HL-60/S4 (cell line): ENCODE data around the gene RAB6B.

Source experiments
- in situ Hi-C: fragments of 300-500 bp; cut with MboI; formaldehyde crosslinking; loops from 2 replicates; pipeline ENCODE4 v1.14.3; 2022; ENCODE audit warnings: low sequenced_read_pairs

Gene RAB6B

GRCh38 chr3:133838916-133839800, 56.5 kb downstream of the RAB6B start:
- in situ Hi-C loops: no loop called here

GRCh38 chr3:133838296-133838789, 57.3 kb downstream of the RAB6B start:
- in situ Hi-C loops: no loop called here

DNA sequence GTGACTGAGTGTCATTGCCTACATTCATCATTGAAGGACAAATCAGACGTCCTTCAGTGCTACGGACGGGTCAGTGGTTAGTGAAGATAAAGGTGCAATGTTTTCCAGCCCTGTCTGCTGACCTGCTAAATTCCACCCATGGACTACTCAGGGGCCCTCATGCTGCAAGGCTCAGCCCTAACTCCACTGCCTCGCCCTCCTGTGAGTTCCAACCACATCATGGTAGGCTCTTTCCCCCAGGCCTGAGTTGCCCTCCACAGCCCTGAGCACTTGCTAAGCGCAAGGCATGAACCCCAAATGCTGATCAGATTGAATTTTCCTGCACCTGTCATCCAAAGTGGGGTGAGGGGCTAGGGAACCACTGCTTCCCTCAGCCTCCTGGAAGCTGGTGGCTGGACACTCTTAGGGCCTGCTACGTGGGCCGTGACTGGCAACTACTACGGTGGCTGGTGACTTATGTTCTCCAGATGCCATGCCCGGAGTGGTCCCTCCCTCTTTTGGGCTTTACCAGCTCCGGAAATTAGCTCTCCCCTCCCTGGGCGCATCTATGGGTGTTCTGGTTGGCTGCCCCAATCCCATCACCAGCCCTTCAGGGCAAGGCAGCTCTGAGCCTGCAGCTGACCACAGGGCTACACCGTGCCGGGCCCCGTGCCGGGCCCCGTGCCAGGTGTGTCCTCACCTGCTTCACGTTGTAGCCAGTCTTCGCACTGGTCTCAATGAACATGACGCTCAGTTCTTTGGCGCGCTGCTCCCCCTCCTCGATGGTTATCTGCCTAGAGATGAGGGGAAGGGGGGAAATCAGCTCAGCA, 58.0 kb downstream of the RAB6B start:
- in situ Hi-C loops: no loop called here

GRCh38 chr3:133836497-133837158, 59.1 kb downstream of the RAB6B start:
- in situ Hi-C loops: no loop called here

DNA sequence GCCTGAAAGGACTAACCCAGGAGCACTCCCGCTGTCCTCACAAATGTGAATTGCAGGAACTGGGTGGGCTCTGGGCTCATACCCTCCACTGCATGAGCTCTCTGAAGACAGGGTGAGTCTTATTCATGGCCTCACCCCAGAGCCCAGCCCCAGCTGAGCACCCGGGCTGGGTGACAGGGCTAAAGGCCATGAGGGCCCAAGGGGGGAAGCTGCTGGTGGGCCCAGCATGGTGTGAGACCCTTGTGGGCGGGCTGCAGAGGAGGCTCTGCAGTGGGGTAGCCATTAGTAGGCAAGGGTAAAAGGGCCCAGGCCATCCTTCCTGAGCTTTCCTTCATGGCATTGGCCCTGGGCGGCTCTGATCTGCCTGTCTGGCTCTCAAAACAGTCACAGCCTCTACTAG, 59.7 kb downstream of the RAB6B start:
- in situ Hi-C loops: no loop called here

DNA sequence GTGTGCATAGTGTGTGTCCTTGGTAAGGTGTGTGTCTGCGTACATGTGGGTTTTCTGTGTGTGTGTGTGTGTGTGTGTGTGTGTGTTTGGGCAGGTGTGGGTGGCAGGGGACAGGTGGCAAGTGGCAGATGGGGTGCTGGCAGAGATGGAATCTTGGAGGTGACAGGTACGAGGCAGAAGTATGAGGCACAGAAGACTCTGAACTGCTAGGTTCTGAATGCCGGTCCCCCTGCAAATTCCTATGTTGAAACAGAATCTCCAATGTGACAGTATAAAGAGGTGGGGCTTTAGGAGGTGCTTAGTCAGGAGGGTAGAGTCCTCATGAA, 60.3 kb downstream of the RAB6B start:
- in situ Hi-C loops: no loop called here

DNA sequence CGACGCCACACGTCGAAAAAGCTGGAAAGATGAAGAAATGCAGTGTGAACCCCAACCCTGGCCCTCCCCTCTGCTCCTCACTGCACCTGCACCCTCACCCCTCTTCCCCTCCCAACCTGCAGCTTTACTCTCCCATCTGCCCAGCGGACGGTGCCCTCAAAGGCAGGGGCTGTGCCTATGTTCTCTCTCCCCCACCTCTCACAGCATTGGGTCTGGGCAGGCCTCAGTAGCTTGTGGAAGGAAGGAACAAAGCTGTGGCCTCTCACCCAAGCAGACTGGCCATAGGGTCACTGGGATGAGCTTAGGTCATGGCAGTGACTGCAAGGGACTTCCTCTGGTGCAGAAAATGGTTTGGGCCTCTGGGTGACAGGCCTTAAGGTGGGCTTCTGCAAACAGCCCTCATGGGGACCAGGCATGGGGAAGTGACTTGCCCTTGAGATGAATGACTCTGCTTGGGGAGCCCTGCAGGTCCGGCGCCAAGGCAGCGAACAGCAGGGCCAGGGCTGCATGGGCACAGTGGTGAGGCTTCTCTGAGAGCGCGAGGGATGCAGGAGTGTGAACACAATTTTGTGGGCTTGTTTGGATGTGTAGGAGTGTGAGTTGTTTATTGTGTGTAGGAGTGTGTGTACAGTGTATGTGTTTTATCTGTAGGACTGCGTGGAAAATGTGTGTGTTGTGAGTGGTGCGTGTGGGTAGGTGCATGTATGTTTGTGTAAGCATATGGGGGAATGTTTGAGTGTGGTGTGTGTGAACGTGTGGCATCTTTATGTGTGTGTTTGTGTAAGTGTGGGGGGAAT, 60.9 kb downstream of the RAB6B start:
- in situ Hi-C loops: no loop called here

DNA sequence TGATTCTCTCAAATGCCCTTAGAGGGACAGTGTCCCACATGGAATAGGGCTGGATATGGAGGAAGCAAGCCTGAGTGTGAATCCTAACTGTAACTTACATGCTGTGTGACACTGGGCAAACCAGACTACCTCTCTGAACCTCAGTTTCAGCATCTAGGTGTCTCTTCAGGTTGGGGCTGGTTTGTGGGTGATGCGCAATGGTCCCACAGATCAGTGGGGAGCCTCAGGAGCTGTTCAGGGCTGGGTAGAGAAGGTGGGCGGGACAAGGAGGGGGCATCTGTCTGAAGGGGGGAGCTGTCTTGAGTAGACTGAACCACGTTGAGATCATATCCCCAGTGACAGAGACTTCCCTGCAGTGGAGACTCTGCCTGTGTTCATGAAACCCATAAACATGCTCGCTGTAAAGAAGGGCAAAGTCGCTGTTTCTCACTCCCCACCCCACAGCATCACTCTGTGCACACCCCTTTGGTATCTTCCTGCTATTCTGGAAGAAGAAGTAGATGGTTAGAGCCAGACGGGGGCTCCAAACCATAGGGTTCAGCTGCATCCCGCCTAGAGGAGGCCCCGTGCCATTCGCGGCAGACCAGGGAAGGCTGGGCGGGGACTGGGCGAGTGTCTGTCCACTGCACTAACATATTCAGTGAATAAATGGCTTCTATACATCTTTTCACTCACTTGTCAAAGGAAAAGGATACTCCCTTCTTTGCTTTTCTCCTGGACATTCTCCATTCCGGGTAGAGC, 61.6 kb downstream of the RAB6B start:
- in situ Hi-C loops: no loop called here

- in situ Hi-C loops: no loop called here
These were observed 62.4 kb downstream of the RAB6B start for GRCh38 chr3:133833267-133833666.

- in situ Hi-C loops: no loop called here
These were observed 62.9 kb downstream of the RAB6B start for GRCh38 chr3:133832802-133833144.

DNA sequence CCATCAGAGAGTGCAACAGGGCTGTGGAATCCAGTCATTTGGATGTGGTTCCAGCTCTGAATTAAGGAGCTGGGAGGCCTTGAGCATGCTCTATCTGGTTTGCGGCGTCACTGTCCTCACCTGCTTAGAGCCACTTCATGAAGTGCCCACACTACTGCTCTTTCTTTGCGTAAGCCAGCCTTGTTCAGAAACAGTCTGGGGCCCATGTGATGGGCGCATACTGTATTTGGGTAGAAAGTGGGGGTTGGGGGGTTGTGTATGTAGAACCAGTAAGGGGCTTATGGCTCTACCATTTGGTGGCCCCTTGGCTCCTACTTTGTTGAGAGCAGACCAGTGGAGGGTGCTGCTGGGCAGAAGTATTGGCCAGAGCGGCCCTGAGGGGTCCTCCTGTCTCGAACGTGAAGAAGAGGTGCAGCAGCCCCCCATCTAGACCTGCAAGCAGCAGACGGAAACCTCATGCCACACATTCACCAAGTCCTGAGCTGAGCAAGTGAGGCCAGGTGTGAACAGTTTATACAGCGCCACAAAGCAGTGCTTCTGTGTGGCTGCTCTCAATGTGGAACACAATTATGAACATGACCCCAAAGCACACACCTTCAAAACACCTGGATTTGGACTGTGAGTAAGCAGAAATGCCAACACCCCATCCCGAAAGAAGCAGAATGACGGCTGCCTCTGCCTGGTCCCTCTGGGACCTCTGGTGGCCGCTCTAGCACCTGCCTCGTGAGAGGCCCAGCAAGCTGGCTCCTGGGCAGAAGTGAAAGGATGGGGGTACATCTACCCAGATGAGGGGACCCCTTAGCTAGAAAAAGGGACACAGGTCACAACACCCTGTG, 63.5 kb downstream of the RAB6B start:
- in situ Hi-C loops: no loop called here

GRCh38 chr3:133830071-133830470, 65.6 kb downstream of the RAB6B start:
- in situ Hi-C loops: no loop called here

DNA sequence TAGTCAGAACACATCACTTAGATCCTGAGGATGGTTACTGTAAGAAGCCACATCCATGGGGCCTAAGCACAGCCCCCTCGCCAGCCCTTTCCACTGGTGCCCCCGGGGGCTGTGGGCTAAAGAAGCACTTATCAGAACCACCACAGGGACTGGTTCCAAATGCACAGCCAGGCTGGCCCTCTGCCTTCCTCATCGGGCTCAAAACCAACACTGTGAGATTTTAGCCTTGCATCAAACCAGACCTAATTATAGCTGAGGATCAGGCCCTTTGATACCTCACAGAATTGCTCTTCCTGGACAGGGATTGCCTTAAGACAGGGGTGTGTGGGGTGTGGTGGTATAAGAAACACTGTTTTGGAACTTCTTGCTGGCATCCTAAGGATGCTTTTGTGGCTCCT, 66.4 kb downstream of the RAB6B start:
- in situ Hi-C loops: loop anchor here (10.0 kb wide), 1 partner anchor 85 kb away; no protein-coding TSS in a partner anchor

DNA sequence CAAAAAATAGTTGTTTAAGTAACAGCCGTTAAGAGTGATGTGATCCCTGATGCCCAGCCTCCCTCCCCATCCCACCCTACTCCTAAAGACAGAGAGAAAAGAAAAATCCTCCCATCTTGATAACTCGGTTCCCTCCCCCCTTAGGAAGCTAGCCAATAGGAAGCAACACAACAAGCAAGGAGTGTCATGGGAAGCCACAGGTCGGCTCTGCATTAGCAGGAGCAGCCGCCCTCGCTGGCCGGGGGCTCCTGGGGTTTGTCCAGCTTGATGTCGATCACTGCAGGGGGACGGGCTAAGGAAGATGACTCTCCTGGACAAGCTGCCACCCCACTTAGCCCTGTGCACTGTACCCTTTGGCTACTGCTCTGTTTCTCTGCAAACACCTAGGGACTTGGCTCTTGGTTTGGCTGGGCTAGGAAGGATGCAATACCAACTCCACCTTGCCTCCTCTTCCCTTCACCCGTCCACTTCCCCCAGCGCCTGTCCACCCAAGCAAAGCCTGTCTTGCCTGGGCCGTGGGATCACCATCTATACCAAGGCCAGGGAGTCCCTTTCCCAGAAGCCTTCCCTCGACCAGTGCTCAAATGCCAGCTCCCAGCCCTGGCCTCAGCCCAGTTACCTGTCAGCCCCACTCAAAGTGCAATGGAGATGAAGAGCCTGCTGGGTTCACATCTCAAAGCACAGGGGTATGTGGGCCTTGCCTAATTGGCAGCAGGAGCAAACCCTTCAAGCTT, 66.9 kb downstream of the RAB6B start:
- in situ Hi-C loops: loop anchor here (10.0 kb wide), 1 partner anchor 86 kb away; no protein-coding TSS in a partner anchor

GRCh38 chr3:133827684-133828083, 68.0 kb downstream of the RAB6B start:
- in situ Hi-C loops: loop anchor here (10.0 kb wide), 1 partner anchor 87 kb away; no protein-coding TSS in a partner anchor

DNA sequence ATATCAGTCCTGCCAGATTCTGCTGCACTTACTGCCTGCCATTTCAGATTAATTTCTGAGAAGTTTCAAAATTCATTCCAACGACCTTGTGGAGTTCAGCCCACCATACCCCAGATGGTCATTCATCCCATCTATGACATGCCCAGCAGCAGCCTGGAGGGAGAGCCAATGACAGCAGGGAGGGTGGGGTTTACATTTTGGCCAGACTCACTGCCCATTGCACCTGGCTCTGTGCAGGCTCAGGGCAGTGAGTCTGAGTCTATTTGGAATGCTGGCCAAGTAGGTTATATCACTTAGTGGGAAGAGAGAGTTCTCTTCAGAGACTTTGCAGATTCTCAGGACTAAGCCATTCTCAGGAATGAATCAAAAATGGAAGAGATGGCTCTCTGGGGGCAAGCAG, 68.5 kb downstream of the RAB6B start:
- in situ Hi-C loops: loop anchor here (10.0 kb wide), 1 partner anchor 88 kb away; no protein-coding TSS in a partner anchor

DNA sequence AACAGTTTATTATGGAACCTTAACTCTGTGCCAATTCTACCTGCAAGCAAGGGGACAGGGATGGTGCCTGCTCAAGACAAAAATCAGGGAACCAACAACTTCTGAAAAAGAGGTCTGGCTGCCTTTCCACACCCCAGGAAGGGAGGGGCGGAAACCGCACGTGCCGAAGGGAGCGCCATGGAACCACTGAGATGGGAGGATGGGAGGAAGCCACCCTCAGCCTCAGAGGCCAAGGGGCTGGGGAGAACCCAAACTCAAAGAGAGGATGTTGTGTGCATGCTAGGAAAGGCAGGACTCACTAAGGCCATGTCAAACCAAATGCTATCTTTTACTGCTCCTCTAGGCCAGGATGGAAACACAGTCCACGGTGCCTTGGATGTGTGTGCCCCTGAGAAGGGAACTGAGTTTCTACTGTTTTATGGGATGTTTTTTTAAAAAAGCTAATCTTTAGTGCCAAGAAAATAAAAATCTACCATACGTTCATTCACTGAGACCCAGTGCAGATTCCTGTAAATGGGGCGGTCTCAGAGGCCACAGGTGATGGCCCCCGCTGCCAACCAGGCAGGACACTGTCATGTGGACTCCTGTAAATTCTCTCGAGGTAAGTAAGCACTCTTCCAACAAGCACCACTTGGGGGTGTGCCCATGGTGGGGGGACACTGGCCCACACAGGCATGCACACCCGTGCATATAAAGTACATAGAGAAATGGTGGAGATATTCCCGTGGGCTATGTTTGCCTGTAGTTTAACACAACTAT, 69.5 kb downstream of the RAB6B start:
- in situ Hi-C loops: loop anchor here (10.0 kb wide), 1 partner anchor 89 kb away; no protein-coding TSS in a partner anchor
